HepG2 (cell line): Measurements from ENCODE around the gene PDSS2.

Experiments
- EP300 ChIP-seq, 3 experiments: sonication (generic) in 1 of 3; formaldehyde crosslinking in 1 of 3; IDR thresholded peaks; 2 replicates each; pipeline versions ENCODE4 v1.5.1 to v1.6.1; 2011 to 2020; ENCODE audit warnings: low read depth in 2 of 3, low read length in 2 of 3, borderline replicate concordance in 1 of 3, improper control_type of control experiment in 1 of 3, mild to moderate bottlenecking in 1 of 3, missing genetic modification reagents in 1 of 3, moderate library complexity in 1 of 3
- HCFC1 ChIP-seq: fragments of 150-350 bp; IDR thresholded peaks from 2 replicates; pipeline ENCODE4 v1.6.1; 2014; ENCODE audit warnings: low read depth, low read length
- HNRNPK ChIP-seq: fragments of 200-400 bp; formaldehyde crosslinking; IDR thresholded peaks from 2 replicates; pipeline ENCODE4 v1.6.1; 2018; ENCODE audit warnings: low read length, low read depth, moderate library complexity, mild to moderate bottlenecking; ENCODE audit not compliant: poor library complexity, severe bottlenecking
- MYC ChIP-seq: sonication (generic); formaldehyde crosslinking; IDR thresholded peaks from 2 replicates; pipeline ENCODE4 v1.9.0; 2021; ENCODE audit warnings: missing genetic modification reagents, borderline replicate concordance
- PRMT3 ChIP-seq: sonication (generic); formaldehyde crosslinking; IDR thresholded peaks from 2 replicates; pipeline ENCODE4 v1.8.1; 2022; ENCODE audit warnings: low read depth, mild to moderate bottlenecking, moderate library complexity, missing genetic modification reagents, borderline replicate concordance
- RAD21 ChIP-seq: fragments of 450-650 bp; formaldehyde crosslinking; IDR thresholded peaks from 2 replicates; pipeline ENCODE4 v1.5.0; 2020; ENCODE audit warnings: mild to moderate bottlenecking
- SETDB1 ChIP-seq: sonication (generic); formaldehyde crosslinking; IDR thresholded peaks from 2 replicates; pipeline ENCODE4 v1.5.1; 2020; ENCODE audit warnings: missing genetic modification reagents, mild to moderate bottlenecking, borderline replicate concordance
- TCF7 ChIP-seq: sonication (generic); IDR thresholded peaks from 2 replicates; pipeline ENCODE4 v1.6.1; 2016; ENCODE audit warnings: antibody characterized with exemption, low read depth
- ZNF766 ChIP-seq: sonication (generic); formaldehyde crosslinking; IDR thresholded peaks from 2 replicates; pipeline ENCODE4 v1.5.0; 2020; ENCODE audit warnings: missing genetic modification reagents, borderline replicate concordance

DNA sequence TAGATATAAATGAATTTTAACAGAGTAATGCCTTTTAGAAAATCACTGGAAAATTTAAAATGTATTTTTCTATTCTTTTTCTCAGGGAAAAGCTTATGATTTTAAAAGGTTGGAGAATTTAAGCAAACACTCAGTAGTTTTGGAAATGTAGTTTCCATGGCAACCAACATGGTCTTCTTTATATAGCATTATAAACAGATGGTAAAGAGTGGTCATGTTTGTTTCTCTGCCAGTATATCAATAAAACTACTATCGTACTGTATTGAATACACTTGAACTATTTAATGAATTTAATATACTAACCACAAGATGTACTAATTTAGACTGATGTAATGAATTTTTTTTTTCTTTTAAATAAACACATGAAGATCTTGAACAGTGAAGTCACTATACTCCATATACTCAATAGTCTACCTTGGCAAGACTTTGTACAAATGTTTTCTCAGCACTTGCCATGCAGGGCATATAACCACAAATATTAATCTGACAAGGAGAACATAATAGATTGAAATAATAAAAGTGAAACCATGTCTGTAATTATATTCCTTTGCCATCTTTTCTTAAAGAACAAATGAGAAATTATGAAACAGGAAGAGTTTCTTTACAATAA lies 105.5 kb downstream of the PDSS2 start:
- TF ChIP-seq EP300 (IDR thresholded peaks at IDR 0.05; ENCODE audit: low read depth in 2 of 2, low read length in 2 of 2) (no peak), EP300 (CRISPR knock-in tag; IDR thresholded peaks at IDR 0.05; ENCODE audit: borderline replicate concordance) (no peak), SETDB1 (CRISPR knock-in tag) (no peak), ZNF766 (CRISPR knock-in tag) (no peak), PRMT3 (CRISPR knock-in tag) (no peak), HCFC1 (no peak), RAD21 (CRISPR knock-in tag) (no peak), MYC (CRISPR knock-in tag) (no peak), TCF7 (no peak), HNRNPK (no peak)
